HG02571 (cell line): Measurements from ENCODE around the gene MTHFD1L.
A peak's percentile ranks its signal among the peaks of the same experiment; 100 is the strongest.

Experiments
- ATAC-seq: cut with Tn5 transposase; IDR thresholded peaks from one replicate; pipeline ENCODE4 v1.9.1; 2021; ENCODE audit warnings: mild to moderate bottlenecking, moderate library complexity; ENCODE audit not compliant: unreplicated experiment

The MTHFD1L gene

DNA sequence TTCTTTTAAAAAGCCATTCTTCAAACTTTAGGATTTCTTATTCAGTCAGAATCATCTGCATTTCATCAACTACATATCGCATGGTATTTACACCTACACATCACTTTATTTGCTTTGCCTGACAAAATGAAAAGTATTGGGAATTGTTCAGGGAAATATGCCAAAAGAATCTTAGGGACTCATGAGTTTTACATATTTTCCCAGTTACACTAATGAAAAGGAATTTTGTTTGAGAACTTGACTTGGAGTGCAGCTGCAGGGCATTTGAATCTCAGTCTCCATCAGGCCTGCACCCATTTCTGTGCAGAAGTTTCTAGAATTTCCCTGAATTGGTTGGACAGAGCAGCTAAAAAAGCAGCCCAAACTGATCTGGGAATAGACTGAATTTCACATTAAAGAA is 65.3 kb downstream of the MTHFD1L start:
- ATAC-seq = no peak

DNA sequence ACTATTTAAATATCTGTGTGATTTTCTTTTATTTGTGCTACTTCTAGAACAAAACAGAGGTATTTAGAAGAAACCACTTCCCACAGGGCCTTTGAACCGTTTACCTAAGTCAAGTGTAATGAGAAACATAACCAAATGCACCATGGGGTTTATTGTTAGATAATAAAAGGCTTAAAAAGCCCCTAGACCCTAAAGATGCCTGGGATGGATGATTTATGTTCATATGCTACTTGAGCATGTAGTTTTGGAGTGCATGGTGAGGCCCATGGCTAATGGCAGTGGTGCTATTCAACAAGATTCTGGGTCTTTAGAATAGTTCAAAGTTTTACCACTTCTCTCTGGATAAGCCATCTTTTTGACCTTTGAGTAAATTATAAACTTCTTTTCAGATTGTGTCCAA is 65.9 kb downstream of the MTHFD1L start:
- no peak for ATAC-seq

DNA sequence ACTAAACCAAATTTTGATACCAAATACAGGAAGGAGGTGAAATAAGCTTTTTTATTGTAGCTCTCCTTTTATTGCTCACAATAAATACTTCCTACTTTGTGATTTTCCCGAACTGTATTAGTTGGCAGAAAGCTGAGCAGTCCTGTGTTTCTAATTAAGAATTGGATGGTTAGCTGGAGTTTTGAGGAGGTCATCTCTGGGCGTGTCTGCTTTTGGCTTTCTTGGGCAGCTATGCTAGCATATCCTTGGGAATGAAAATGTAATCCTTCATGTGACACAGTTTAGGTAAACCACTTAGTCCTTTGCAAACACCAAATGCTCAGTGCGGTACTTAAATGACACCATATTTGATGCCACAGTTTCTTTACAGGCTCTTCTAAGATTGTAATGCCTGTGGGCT is 67.5 kb downstream of the MTHFD1L start:
- no peak for ATAC-seq

DNA sequence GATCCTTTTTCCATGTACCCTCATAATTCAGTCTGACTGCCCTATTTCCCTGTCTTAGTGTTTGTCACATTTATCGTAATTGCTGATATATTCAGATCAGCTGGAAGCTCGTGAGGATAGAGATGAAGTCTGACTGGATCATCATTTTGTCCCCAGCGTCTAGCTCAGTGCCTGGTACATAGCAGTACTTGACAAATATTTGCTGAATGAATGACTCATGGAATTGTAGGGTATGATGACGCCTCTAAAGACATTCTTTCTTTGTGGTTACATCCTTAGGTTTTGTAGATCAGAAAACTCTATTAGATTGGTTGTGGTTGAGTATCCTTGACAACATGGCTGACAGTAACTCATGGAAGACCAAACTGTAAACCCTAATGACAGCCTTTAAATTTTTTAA is 68.9 kb downstream of the MTHFD1L start:
- no peak for ATAC-seq

DNA sequence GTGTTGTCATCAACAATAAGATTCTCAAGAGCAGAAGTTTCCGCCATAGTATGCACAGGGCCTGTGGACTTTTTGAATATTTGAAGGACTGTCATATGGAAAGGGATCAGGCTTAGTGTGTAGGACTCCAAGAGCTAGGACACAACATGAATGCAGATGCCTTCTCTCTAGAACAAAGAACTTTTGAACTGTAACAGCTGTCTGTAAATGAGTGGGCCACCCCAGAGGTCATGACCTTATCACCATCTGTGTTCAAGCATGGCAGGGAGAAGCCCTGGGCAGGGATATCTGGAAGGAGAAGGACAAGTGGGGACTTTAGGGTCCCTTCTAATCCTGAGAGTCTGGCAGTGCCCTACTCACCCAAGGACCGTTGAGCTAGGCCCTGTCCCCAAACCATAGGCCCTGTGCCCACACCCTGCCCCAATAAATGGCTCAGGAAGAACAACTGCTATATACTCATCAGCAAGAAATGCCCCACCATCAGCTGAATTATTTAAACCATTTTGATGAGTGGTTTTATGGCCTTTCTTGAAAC is 70.6 kb downstream of the MTHFD1L start:
- no peak for ATAC-seq

DNA sequence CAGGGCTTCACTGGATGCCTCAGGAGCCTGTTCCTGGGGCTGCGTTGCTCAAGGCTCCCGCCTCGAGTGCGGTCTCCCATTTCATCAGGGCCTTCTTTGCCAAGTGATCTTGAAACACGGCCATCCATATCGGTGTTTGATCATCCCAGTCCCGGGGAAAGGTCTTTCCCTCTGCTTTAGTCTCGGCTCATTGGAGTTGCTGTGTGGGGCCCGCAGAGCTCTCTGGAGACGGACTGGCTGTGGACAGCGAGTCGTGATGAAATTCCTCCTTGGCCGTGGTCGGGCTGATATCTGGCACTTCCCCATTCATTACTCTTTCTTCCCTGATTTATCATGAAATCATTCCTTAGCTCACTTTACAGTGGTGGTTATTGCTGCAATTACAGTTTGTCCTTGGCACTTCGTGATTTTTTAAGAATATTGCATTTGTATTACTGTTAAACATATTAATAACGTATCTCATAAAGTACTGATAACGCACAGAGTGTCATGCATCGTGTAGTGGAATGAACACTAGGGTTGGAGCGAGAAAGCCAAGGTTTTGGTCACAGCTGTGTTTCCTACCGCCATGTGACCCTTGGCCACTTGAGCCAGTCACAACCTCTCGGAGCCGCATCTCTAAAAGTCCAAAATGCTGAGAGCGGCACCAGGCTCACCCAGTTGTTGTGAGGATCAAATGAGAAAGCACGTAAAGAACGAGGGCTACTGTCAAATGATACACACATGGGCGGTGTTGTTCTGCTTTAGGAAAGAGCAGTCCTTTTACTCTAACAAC is 71.8 kb downstream of the MTHFD1L start:
- no peak for ATAC-seq

DNA sequence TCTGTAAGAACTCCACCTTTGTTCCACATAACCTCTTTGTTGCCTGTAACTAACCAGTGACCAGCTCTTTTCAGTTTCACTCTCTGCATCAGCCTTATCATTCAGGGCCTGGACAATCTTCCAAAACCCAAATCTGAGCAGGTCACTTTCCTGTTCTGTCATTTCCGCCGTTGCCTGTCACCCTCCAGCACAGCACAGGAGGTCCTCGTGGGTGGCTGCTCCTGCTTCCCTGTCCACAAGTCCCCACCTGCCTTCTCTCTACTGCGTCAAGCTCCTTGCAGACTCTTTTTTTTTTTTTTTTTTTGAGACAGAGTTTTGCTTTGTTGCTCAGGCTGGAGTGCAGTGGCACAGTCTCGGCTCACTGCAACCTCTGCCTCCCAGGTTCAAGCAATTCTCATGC is 73.9 kb downstream of the MTHFD1L start:
- ATAC-seq = no peak

DNA sequence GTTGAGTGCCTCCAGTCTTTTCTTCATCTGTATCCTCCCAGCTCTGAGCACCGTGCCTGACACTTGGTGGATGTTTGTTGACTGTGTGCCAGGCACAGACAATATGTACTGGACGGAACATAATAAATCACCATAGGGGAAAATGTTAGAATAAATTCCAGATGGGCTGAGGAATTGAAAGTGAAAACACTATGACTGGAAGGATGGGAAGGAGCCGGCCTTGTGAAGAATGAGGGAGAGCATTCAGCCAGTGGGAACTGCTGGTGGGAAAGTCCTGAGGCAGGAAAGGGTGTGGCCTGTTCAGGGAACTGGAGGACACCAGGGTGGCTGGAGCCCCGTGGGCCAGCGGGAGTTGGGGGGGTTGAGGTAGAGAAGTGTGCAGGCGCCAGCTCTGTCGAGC is 75.4 kb downstream of the MTHFD1L start:
- ATAC-seq = no peak

DNA sequence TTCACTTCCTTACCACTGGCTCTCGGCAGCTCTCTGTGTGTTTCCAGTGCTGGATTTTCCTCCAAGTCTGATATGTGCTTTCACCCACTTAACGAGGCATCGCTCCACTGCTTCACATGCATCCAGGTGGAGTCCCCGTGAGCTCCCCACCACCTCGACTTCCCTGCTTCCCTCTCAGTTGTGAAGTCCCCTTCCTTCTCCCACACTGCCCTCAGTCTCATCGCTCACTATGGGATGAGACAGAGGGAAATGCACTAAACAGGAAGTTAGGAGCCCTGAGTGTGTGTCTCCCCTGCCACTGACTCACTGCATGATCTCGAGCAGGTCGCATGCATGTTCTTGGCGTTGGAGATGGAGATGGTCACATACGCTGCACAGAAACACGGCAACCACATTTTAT is 84.0 kb downstream of the MTHFD1L start:
- ATAC-seq = no peak

DNA sequence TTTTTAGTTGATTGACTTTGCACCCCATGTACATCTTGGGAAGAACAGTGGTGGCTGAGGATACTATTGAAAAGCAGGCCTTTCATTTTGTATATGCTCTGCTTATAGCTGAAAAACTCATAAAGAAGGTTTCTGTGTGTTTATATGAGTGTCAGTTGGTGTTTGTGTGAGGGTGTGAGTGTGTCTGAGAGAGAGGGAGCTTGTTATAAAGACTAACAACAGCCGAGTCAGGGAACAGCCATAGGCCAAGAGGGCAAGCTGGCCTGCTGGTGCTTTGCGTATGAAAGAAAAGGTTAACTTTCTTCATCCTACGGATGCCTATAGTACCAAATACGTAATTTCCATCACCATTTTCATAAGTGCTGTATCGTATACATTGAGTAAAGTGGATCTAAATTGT is 88.3 kb downstream of the MTHFD1L start:
- no peak for ATAC-seq

DNA sequence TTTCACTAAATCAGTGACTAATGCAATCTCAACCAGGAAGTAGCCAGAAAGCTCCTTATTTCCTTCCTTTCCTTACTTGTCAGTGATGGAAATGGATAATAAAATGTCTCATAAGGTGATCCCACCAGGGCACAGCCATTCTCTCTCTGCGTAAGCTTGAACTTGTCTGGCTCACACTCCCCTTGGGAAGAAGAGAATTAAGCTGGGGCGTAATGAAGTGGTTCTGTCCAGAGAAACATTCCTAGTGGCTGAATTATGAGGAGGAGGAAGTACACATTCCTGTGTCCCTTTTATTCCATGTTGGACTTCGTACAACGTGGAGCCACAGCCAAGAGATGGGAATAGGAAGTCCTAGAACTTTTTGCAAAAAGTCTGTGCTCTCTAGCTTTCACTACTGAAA is 93.7 kb downstream of the MTHFD1L start:
- ATAC-seq = no peak

DNA sequence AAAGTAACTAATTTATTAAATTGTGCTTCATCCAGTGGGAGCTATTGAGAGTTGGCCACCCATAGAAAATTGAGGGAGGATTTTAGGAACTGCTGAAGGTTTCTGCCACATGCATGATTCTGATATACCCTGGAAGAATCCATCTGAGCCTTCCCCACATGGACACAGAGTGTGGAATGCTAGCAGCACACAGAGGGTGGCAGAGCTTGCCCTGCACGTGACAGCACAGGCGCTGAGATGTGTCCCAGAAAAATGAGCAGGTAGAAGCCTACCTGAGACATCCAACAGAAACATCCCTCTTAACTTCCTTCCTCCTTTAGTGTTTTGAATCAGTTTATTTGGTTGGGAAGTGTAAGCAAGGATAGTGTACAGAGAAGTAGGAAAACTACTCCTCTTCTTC is 96.9 kb downstream of the MTHFD1L start:
- ATAC-seq = no peak

DNA sequence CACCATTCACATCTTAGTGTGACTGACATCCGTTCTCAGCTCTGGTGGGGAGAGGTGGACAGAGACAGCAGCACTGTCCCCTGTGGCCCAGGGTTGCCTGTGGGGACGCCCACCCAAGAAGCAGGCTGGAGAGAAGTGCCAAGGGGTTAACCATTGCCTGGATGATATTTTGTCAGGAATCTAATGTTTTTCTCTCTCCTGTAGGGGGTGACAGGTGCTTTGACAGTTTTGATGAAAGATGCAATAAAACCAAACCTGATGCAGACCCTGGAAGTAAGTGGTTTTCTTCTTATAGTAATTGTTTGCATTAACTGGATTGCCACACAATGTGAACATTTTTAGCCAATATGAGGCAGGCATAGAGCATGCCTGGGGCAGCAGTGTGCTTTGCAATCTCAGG is 99.3 kb downstream of the MTHFD1L start:
- ATAC-seq = no peak

DNA sequence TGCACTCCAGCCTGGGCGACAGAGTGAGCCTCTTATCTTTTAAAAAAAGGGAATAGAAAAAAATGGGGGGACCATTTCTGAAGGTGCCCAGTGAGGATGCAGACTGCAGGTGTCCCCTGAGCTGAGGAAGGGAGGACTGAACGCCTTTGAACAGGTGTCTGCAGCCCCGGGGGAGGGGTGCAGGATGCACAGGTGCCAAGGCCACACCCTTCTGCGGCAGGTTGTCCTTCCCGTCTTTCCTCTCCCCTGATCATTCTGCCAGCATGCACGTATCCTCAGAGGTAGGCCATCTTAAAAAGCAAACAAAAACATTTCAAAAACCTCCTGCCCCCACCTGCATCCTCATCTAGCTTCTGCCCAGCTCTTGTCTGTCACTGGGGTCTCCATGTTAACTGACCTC is 101.3 kb downstream of the MTHFD1L start:
- no peak for ATAC-seq

DNA sequence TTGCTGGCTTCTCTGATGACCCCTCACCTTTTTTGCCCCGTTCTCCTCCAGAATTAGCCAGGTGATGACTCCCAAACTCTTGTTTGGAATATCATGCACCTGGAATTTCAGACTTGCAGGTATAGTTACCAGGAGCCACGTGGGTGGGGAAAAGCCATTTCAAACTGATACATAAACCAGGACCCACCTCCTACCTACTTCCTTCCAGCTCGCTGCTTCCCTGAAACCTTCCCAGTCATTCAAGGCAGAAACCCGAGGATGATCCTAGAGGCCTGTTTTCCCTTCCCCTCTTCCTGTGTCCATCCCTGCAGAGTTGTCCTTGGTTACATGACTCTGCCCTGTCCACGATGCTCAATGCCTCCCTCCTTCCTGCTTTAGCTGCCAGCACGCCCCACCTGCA is 101.9 kb downstream of the MTHFD1L start:
- ATAC-seq = no peak

DNA sequence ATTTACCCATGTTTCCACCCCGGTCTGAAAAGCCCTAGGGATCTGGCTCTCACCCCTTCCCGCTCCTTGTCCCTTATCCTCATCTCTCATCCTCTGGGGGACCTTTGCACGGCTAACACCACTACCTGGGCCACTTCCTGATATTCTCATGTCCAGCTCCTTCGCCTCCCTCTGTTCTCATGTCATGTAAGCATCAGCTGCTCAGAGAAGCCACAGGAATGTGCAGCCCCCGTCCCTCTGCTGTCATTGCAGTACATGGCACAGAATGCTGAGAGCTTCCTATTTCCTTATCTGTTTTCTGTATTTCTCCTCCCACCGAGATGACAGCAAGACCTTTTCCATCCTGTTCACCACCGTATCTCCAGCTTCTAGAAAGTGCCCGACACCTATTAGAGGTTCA is 102.4 kb downstream of the MTHFD1L start:
- ATAC-seq = no peak

DNA sequence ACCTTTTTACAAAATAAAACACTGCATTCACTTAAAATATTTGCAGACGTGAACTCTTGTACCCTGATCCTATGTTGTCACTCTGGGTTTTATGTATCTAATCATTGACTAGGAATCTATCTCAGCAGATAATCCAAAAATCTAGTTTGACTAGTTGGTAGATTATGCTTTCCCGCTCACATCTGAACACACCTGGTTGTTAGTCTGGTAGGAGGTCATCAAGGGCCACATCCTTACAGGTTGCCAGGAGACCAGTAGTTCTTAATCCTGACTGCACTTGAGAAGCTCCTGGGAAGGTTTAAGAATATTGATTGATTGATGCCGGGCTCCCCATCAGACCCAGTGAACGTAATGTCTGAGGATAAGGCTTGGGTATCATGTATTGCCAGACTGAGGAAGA is 104.4 kb downstream of the MTHFD1L start:
- ATAC-seq = no peak

DNA sequence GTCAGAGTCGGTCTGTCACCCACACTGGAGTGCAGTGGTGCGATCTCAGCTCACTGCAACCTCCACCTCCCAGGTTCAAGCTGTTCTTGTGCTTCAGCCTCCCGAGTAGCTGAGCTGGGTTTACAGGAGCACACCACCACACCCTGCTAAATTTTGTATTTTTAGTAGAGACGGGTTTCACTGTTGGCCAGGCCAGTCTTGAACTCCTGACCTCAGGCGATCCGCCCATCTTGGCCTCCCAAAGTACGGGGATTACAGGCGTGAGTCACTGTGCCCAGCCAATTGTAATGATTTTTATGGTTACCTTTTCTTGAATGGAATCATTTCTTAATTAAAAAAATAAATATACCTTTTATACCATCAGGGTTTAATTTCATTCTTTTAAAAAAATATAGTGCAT is 105.7 kb downstream of the MTHFD1L start:
- no peak for ATAC-seq

DNA sequence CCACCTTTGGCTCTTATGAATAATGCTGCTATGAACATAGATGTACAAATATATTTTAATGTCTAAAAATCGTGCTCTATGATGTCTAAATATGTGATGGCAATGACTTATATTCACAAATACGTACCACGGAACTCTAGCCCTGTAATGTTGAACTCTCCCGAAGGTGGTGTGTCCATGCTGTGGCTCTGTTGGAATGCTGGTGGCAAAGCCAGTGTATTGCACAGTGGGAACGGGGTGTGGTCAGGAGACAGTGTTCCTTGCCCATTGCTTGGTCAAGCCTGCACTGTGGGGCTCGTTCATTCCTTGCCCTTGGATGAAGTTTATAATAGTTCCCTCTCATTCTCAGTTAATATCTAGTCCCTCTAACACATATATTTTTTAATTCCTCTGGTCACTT is 109.6 kb downstream of the MTHFD1L start:
- ATAC-seq = no peak

DNA sequence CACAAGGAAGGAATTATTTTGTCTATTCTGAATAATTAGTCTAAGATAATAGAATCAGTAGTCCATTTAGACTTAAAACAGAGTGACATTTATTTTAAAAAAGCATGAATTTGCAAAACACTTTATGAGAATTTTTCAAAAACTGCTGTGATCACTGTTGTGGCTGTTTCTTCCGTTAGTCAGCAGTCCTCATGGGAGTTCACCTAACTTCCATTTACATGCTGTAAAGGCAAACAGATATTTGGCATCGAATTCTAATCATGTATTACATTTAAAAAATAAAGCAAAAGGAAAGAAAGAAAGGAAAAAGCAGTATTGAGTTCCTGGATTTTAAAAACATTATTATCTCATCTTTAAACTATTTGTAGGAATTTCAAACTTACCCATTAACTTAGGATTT is 111.8 kb downstream of the MTHFD1L start:
- no peak for ATAC-seq

DNA sequence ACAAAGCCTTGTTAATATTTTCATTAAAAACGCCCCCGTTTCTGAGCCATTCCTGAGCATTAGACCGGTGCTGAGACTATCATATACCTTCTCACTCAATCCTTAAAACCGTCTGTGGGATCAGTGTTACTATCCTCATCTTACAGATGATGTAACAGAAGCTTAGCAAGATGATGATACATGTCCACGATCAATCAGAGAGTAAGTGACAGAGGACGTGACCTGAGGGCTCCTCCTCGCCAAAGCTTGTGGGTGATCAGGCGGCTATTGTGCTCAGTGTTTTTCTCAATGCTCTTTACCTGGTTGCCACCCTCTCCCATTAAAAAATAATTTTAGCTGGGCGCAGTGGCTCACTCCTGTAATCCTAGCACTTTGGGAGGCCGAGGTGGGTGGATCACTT is 113.1 kb downstream of the MTHFD1L start:
- no peak for ATAC-seq

DNA sequence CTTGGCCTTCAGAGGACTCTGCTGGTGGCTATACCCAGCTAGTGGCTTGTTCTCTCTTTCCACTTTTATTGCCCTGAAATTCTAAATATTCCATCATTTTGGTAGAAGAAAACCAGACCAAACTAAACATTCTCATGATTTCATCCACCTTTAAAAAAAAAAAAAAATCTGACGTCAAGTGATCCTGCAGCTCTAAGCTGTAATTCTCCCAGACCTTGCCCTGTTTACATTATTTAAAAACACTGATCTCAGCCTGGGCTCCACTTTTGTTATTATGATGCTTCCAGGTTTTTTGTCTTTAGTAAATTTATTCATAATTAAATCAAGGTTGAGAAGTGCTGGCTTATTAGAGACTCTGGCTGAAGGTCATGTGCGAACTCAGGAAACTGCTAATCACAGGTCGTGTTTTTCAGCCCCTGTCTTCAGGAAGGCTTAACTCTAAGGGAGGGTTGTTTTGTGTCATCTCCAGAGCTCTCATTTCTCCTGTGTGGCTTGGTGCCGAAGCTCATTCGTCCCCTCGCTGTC is 114.4 kb downstream of the MTHFD1L start:
- ATAC-seq = no peak

DNA sequence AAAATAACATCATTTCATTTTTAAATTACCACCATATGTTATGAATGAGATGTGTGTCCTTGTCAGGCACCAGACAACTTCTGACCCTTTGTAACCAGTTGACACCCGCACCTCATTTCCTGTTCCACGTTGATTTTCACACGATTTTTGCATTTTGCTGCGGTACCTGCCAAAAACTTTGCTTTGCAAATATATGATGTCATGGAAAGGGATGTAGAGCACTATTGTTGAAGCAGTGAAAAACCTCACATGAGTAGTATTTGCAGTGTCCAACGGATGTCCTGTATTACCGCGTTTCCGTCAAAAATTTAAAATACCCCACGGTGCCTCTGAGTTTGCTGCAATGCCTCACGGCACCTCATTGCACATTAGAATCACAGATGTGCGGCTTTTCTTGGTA is 115.6 kb downstream of the MTHFD1L start:
- ATAC-seq = peak; percentile 78
